H9 (cell line): ENCODE measurements around the gene FAM111B. TPM values are rescaled to one million over a fixed set of nuclear protein-coding genes. Genes with fewer than 3 reads are reported as not detected.

Experiments used
- DNase-seq: peaks from one replicate; pipeline ENCODE4 v3.0.0-alpha.2; 2017
- H2AFZ ChIP-seq: one replicate; pipeline ENCODE4 v1.6.1; 2013; ENCODE audit warnings: mild to moderate bottlenecking, low read length, control low read depth, moderate library complexity
- H2AK5ac ChIP-seq: 2 replicates; pipeline ENCODE4 v1.6.1; 2013; ENCODE audit warnings: low read length, control low read depth, mixed read lengths; ENCODE audit not compliant: insufficient read length
- H2BK120ac ChIP-seq: one replicate; pipeline ENCODE4 v1.6.1; 2013; ENCODE audit warnings: low read depth, mild to moderate bottlenecking, low read length, control low read depth, inconsistent platforms; ENCODE audit not compliant: poor library complexity, severe bottlenecking
- H2BK12ac ChIP-seq: 2 replicates; pipeline ENCODE4 v1.6.1; 2013; ENCODE audit warnings: low read length, control low read depth, mixed read lengths, low read depth; ENCODE audit not compliant: insufficient read length
- H2BK15ac ChIP-seq: 2 replicates; pipeline ENCODE4 v1.6.1; 2013; ENCODE audit warnings: low read depth, low read length, control low read depth
- H2BK20ac ChIP-seq: one replicate; pipeline ENCODE4 v1.6.1; 2013; ENCODE audit warnings: low read depth, mild to moderate bottlenecking, low read length, control low read depth, inconsistent platforms; ENCODE audit not compliant: poor library complexity, severe bottlenecking
- H2BK5ac ChIP-seq: 2 replicates; pipeline ENCODE4 v1.6.1; 2013; ENCODE audit warnings: low read length, control low read depth, mixed read lengths; ENCODE audit not compliant: insufficient read length
- H3K14ac ChIP-seq: 2 replicates; pipeline ENCODE4 v1.6.1; 2013; ENCODE audit warnings: low read length, control low read depth; ENCODE audit not compliant: insufficient read depth
- H3K18ac ChIP-seq: 2 replicates; pipeline ENCODE4 v1.6.1; 2013; ENCODE audit warnings: low read depth, mild to moderate bottlenecking, mixed read lengths, low read length, control low read depth; ENCODE audit not compliant: insufficient read length
- H3K23ac ChIP-seq: 2 replicates; pipeline ENCODE4 v1.6.1; 2013; ENCODE audit warnings: low read length, control low read depth, mixed read lengths, low read depth; ENCODE audit not compliant: insufficient read length
- H3K23me2 ChIP-seq: 2 replicates; pipeline ENCODE4 v1.6.1; 2013; ENCODE audit warnings: low read depth, mild to moderate bottlenecking, mixed read lengths, low read length, control low read depth; ENCODE audit not compliant: insufficient read length, poor library complexity, severe bottlenecking
- H3K27ac ChIP-seq: 2 replicates; pipeline ENCODE4 v1.5.1; 2013; ENCODE audit warnings: low read length, control low read depth, mixed read lengths, low read depth; ENCODE audit not compliant: insufficient read length
- H3K27me3 ChIP-seq: 2 replicates; pipeline ENCODE4 v1.6.1; 2013; ENCODE audit warnings: low read length, control low read depth, inconsistent platforms; ENCODE audit not compliant: insufficient read depth
- H3K4ac ChIP-seq: 2 replicates; pipeline ENCODE4 v1.6.1; 2013; ENCODE audit warnings: low read depth, mild to moderate bottlenecking, control low read depth, inconsistent platforms, low read length, moderate library complexity
- H3K4me1 ChIP-seq: 2 replicates; pipeline ENCODE4 v1.6.1; 2013; ENCODE audit warnings: low read length, control low read depth, inconsistent platforms; ENCODE audit not compliant: insufficient read depth
- H3K4me2 ChIP-seq: 2 replicates; pipeline ENCODE4 v1.6.1; 2013; ENCODE audit warnings: low read length, control low read depth, mixed read lengths; ENCODE audit not compliant: insufficient read length, insufficient read depth
- H3K56ac ChIP-seq: 2 replicates; pipeline ENCODE4 v1.6.1; 2013; ENCODE audit warnings: low read depth, mild to moderate bottlenecking, mixed read lengths, low read length, control low read depth; ENCODE audit not compliant: insufficient read length
- H3K79me1 ChIP-seq: 2 replicates; pipeline ENCODE4 v1.6.1; 2013; ENCODE audit warnings: low read depth, mild to moderate bottlenecking, moderate library complexity, low read length, control low read depth, inconsistent platforms; ENCODE audit not compliant: insufficient read depth, poor library complexity, severe bottlenecking
- H3K79me2 ChIP-seq: 2 replicates; pipeline ENCODE4 v1.6.1; 2013; ENCODE audit warnings: low read length, control low read depth, inconsistent platforms; ENCODE audit not compliant: insufficient read depth
- H3K9ac ChIP-seq: 2 replicates; pipeline ENCODE4 v1.6.1; 2013; ENCODE audit warnings: low read length, control low read depth, mixed read lengths; ENCODE audit not compliant: insufficient read length; ENCODE audit errors: extremely low read depth
- H3K9me3 ChIP-seq: one replicate; pipeline ENCODE4 v1.6.1; 2013; ENCODE audit warnings: low read depth, low read length, inconsistent platforms; ENCODE audit not compliant: control insufficient read depth
- H3T11ph ChIP-seq: one replicate; pipeline ENCODE4 v1.6.1; 2013; ENCODE audit warnings: mild to moderate bottlenecking, low read length, control low read depth, inconsistent platforms
- H4K20me1 ChIP-seq: one replicate; pipeline ENCODE4 v1.6.1; 2013; ENCODE audit not compliant: control insufficient read depth, insufficient read length, insufficient read depth
- H4K5ac ChIP-seq: 2 replicates; pipeline ENCODE4 v1.6.1; 2013; ENCODE audit warnings: low read depth, mild to moderate bottlenecking, mixed read lengths, low read length, control low read depth; ENCODE audit not compliant: insufficient read length
- H4K8ac ChIP-seq: replicated peaks from 2 replicates; pipeline ENCODE4 v1.6.1; 2013; ENCODE audit warnings: low read length, control low read depth, mixed read lengths, low read depth; ENCODE audit not compliant: insufficient read length
- H4K91ac ChIP-seq: 2 replicates; pipeline ENCODE4 v1.6.1; 2013; ENCODE audit warnings: low read depth, mild to moderate bottlenecking, moderate library complexity, mixed read lengths, low read length, control low read depth; ENCODE audit not compliant: insufficient read length
- H3K27ac Mint-ChIP-seq, 3 experiments: 2 replicates in 2 of 3; 3 replicates in 1 of 3; pipeline ENCODE4 v1.8.0; 2020 to 2021; ENCODE audit warnings: mixed read lengths in 3 of 3, mild to moderate bottlenecking in 1 of 3, moderate library complexity in 1 of 3
- H3K27me3 Mint-ChIP-seq: 2 replicates; pipeline ENCODE4 v1.8.0; 2021; ENCODE audit warnings: low read depth, mild to moderate bottlenecking, moderate library complexity, mixed read lengths
- H3K36me3 Mint-ChIP-seq, 3 experiments: 2 replicates in 2 of 3; 3 replicates in 1 of 3; pipeline ENCODE4 v1.8.0; 2020 to 2021; ENCODE audit warnings: low read depth in 3 of 3, mixed read lengths in 3 of 3; ENCODE audit not compliant: insufficient read depth in 1 of 3
- H3K4me1 Mint-ChIP-seq, 2 experiments: 2 replicates each; pipeline ENCODE4 v1.8.0; 2020; ENCODE audit warnings: mixed read lengths in 2 of 2
- H3K4me3 Mint-ChIP-seq, 2 experiments: 2 replicates in 1 of 2; 3 replicates in 1 of 2; pipeline ENCODE4 v1.8.0; 2020 to 2021; ENCODE audit warnings: mild to moderate bottlenecking in 2 of 2, mixed read lengths in 2 of 2, moderate library complexity in 1 of 2
- H3K9me3 Mint-ChIP-seq, 2 experiments: 2 replicates in 1 of 2; 3 replicates in 1 of 2; pipeline ENCODE4 v1.8.0; 2020; ENCODE audit warnings: mild to moderate bottlenecking in 2 of 2, mixed read lengths in 2 of 2, moderate library complexity in 1 of 2
- CTCF ChIP-seq: fragments of 200-600 bp; sonication (generic); conservative IDR thresholded peaks from 3 replicates; pipeline ENCODE4 v1.8.0; 2021; ENCODE audit warnings: antibody characterized with exemption, mild to moderate bottlenecking
- WGBS: extraction: QIAGEN DNeasy Blood & Tissue Kit; methylation state at CpG from one replicate; pipeline ENCODE4 v1.1.7; 2013; ENCODE audit warnings: missing lambda C conversion rate, low lambda C conversion rate, mixed read lengths; ENCODE audit not compliant: insufficient read length; ENCODE audit errors: extremely low coverage; 5-methylcytosine and 5-hydroxymethylcytosine counted together
- total RNA-seq: library from RNA; stranded (reverse); gene quantifications from 2 replicates; pipeline ENCODE4 v1.2.1, GENCODE V29; 2021

The FAM111B gene
- total RNA-seq, 1 experiment from 2014 or later: 35.0 TPM

GRCh38 chr11:59069087-59069486, 38.0 kb upstream of the FAM111B start:
- Histone ChIP-seq H4K91ac (no peak overlapping the region), H3K4me1 (no peaks in the 10 kb centered on the region), H4K20me1 (no peaks in the 10 kb centered on the region), H3K9me3 (no peaks in the 10 kb centered on the region), H2BK12ac (no peak overlapping the region), H2BK20ac (no peak overlapping the region), H2BK120ac (no peak overlapping the region), H3K4ac (no peak overlapping the region), H2AFZ (no peak overlapping the region), H3K79me1 (no peaks in the 10 kb centered on the region), H2BK15ac (no peak overlapping the region), H3K4me2 (no peak overlapping the region), H4K5ac (no peak overlapping the region), H3K27me3 (no peaks in the 10 kb centered on the region; the same call in 1 of the 2 replicates), H3K56ac (no peak overlapping the region), H2BK5ac (no peak overlapping the region), H3K79me2 (no peaks in the 10 kb centered on the region), H3T11ph (no peak overlapping the region), H4K8ac (no peak overlapping the region), H3K18ac (no peak overlapping the region), H3K27ac (no peak overlapping the region), H3K14ac (no peak overlapping the region), H2AK5ac (no peak overlapping the region), H3K23me2 (no peaks in the 10 kb centered on the region), H3K9ac (no peak overlapping the region), H3K23ac (no peak overlapping the region)
- no peak for DNase-seq
- Mint-ChIP-seq H3K4me1 (0 out of 4 replicates have a peak, but pooled peaks cover 0 to 2% of the 10 kb centered on the region in 2 experiments), H3K9me3 (peaks cover 0 to under 1% of the 10 kb centered on the region in 2 experiments; a peak in 2 of 5 replicates), H3K36me3 (no peaks in the 10 kb centered on the region), H3K27me3 (peaks cover 20% of the 10 kb centered on the region), H3K4me3 (no peak overlapping the region), H3K27ac (no peak overlapping the region)
- no CpG with 5 or more reads among the region's 1 CpG for WGBS
- TF ChIP-seq CTCF: no peak
